ENCODE data around the gene PLEKHA8. TPM values are rescaled to one million over a fixed set of nuclear protein-coding genes. Genes with fewer than 3 reads are reported as not detected.

The PLEKHA8 gene
- total and polyA plus RNA-seq, 10 of the 15 experiments (the other 5 are each of a cell fraction or from before 2014, with no cell fraction given) = 1.1 to 13.2 (median 5.7) TPM

GRCh38 chr7:30175180-30175579, 147.0 kb downstream of the PLEKHA8 start:
- TF ChIP-seq CEBPB (IDR thresholded peaks at IDR 0.05; ENCODE audit: borderline replicate concordance in 1 of 2, low read depth in 2 of 2, low read length in 2 of 2) (no peak), SPI1 (IDR thresholded peaks at IDR 0.05; ENCODE audit: borderline replicate concordance, insufficient read depth, low read depth, low read length) (no peak), JUNB (IDR thresholded peaks at IDR 0.05) (no peak), SUPT20H (IDR thresholded peaks at IDR 0.05; ENCODE audit: borderline replicate concordance, control insufficient read depth, low read depth, low read length) (no peak), MYB (IDR thresholded peaks at IDR 0.05; ENCODE audit: borderline replicate concordance, low read depth, low read length) (no peak)
- H3K9me3 ChIP-seq (replicated peaks; ENCODE audit: control insufficient read depth, insufficient read depth, low read length) = no peaks in the 10 kb centered on the region
- in situ Hi-C loops (cut with MboI) (no loop called here), intact Hi-C loops (cut with micrococcal nuclease; ENCODE audit: unreplicated experiment) (loop anchor here (5.0 kb wide), 2 partner anchors 37 to 272 kb away; no protein-coding TSS in a partner anchor)
- ChIA-PET SMC1A (ENCODE audit: uncharacterized antibody, unreplicated experiment) (interaction anchor here (0.7 to 11.2 kb wide), 7 partner anchors 9 to 238 kb away, joined by 3 to 87 read pairs (median 4); no protein-coding TSS in a partner anchor), POLR2A (interaction anchor here (0.5 kb wide), 1 partner anchor 112 kb away, joined by 3 read pairs; no protein-coding TSS in a partner anchor), RAD21 (ENCODE audit: unreplicated experiment) (interaction anchor here (0.8 to 7.5 kb wide), 4 partner anchors 13 to 99 kb away, joined by 3 to 75 read pairs (median 5); no protein-coding TSS in a partner anchor), CTCF (interaction anchor here (1.1 to 10.4 kb wide), 5 partner anchors 12 to 336 kb away, joined by 3 to 78 read pairs (median 5); no protein-coding TSS in a partner anchor)
- no peak overlapping the region for H3K4me2 ChIP-seq (ENCODE audit: control insufficient read depth, insufficient read depth)
- no peak overlapping the region for H3K4me3 ChIP-seq
- no peak for ATAC-seq
- no TSS peak for BruUV-seq (replicated peaks)
- 59% methylated on average over 3 of the region's 3 CpGs for WGBS (ENCODE audit: insufficient coverage, insufficient replicate concordance, low lambda C conversion rate, missing lambda C conversion rate)
- no peaks in the 10 kb centered on the region for H3K79me2 ChIP-seq (ENCODE audit: control insufficient read depth, insufficient read depth, low read length)
- H3K36me3 ChIP-seq (ENCODE audit: control insufficient read depth in 2 of 2, insufficient read depth in 2 of 2, low read length in 1 of 2) = no peaks in the 10 kb centered on the region
- FAIRE-seq = no peak
- H3K4me1 ChIP-seq (ENCODE audit: control insufficient read depth, insufficient read depth, low read length) = peaks cover 25% of the 10 kb centered on the region
- no peak overlapping the region for H3K27ac ChIP-seq (ENCODE audit: control insufficient read depth, insufficient read depth)
- H3K27me3 ChIP-seq (replicated peaks in 1 of 2; ENCODE audit: control insufficient read depth in 2 of 2, insufficient read depth in 2 of 2, low read length in 1 of 2) = no peaks in the 10 kb centered on the region
- DNase-seq (ENCODE audit: low read depth, low spot score) = no peak
- H2AFZ ChIP-seq (ENCODE audit: control insufficient read depth, low read depth, low read length) = no peak overlapping the region
- no peak overlapping the region for H3K9ac ChIP-seq (ENCODE audit: control insufficient read depth, insufficient read depth, low read length)
- no peaks in the 10 kb centered on the region for H4K20me1 ChIP-seq (ENCODE audit: control insufficient read depth, insufficient read depth)

- WGBS (ENCODE audit: insufficient coverage, insufficient replicate concordance, low lambda C conversion rate, missing lambda C conversion rate) = 98% methylated on average over 7 of the region's 7 CpGs
- H3K79me2 ChIP-seq (ENCODE audit: control insufficient read depth, insufficient read depth, low read length) = no peaks in the 10 kb centered on the region
- in situ Hi-C loops (cut with MboI) (no loop called here), intact Hi-C loops (cut with micrococcal nuclease; ENCODE audit: unreplicated experiment) (loop anchor here (5.0 kb wide), 2 partner anchors 37 to 272 kb away; no protein-coding TSS in a partner anchor)
- no peak for TF ChIP-seq RELA (IDR thresholded peaks at IDR 0.05; ENCODE audit: borderline replicate concordance, partially characterized antibody)
- H3K9ac ChIP-seq (ENCODE audit: control insufficient read depth, insufficient read depth, low read length) = no peak overlapping the region
- H3K4me2 ChIP-seq (ENCODE audit: control insufficient read depth, insufficient read depth) = no peak overlapping the region
- no peak overlapping the region for H3K27ac ChIP-seq (ENCODE audit: control insufficient read depth, insufficient read depth)
- H3K36me3 ChIP-seq (ENCODE audit: control insufficient read depth in 2 of 2, insufficient read depth in 2 of 2, low read length in 1 of 2) = no peaks in the 10 kb centered on the region
- ChIA-PET RAD21 (ENCODE audit: unreplicated experiment) (interaction anchor here (0.8 to 7.5 kb wide), 8 partner anchors 14 to 150 kb away, joined by 3 to 75 read pairs (median 4); no protein-coding TSS in a partner anchor), POLR2A (interaction anchor here (0.5 to 1.6 kb wide), 3 partner anchors 12 to 111 kb away, joined by 3 to 4 read pairs (median 3); no protein-coding TSS in a partner anchor), CTCF (interaction anchor here (0.8 to 10.4 kb wide), 6 partner anchors 13 to 336 kb away, joined by 3 to 78 read pairs (median 4); no protein-coding TSS in a partner anchor), SMC1A (ENCODE audit: uncharacterized antibody, unreplicated experiment) (interaction anchor here (1.0 to 11.2 kb wide), 8 partner anchors 10 to 271 kb away, joined by 3 to 87 read pairs (median 4); no protein-coding TSS in a partner anchor)
- no peak overlapping the region for H3K4me3 ChIP-seq
- H4K20me1 ChIP-seq (ENCODE audit: control insufficient read depth, insufficient read depth) = no peaks in the 10 kb centered on the region
- ATAC-seq (no peak), DNase-seq (ENCODE audit: low read depth, low spot score) (no peak), FAIRE-seq (no peak)
- peaks cover 25% of the 10 kb centered on the region for H3K4me1 ChIP-seq (ENCODE audit: control insufficient read depth, insufficient read depth, low read length)
- no peaks in the 10 kb centered on the region for H3K27me3 ChIP-seq (replicated peaks in 1 of 2; ENCODE audit: control insufficient read depth in 2 of 2, insufficient read depth in 2 of 2, low read length in 1 of 2)
- no peaks in the 10 kb centered on the region for H3K9me3 ChIP-seq (replicated peaks; ENCODE audit: control insufficient read depth, insufficient read depth, low read length)
- no peak overlapping the region for H2AFZ ChIP-seq (ENCODE audit: control insufficient read depth, low read depth, low read length)
- no TSS peak for BruUV-seq (replicated peaks)
Observed at GRCh38 chr7:30175636-30176147, 147.5 kb downstream of the PLEKHA8 start.
